ENCODE data around the gene KRTAP10-11. TPM values are rescaled to one million over a fixed set of nuclear protein-coding genes. Genes with fewer than 3 reads are reported as not detected.
"Not testable (repeated sequence)": the region's sequence is repeated elsewhere in the genome, so short reads cannot be mapped to it uniquely, and the experiment has no call there.

Gene KRTAP10-11
- total and polyA plus RNA-seq, 7 donors: not detected

DNA sequence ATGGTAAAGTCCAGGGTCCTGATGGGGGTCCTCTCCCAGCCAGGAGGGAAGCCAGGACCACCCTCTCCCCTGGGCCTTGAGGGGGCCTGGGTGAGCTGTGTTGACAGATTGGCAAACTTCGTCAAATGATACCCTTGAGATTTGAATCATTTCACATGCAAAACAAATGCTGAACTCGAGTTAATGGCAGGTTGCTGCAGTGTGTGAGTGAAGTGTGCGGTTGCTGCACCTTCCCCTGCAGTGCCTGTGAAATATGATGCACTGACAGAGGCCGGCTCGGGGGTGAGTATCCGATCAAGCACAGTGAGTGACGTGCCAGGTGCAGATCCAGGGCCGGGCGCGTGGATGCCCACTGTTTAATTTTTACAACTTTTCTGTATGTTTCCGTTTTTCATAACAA, 41.5 kb downstream of the KRTAP10-11 start:
- no peak for TF ChIP-seq CTCF (IDR thresholded peaks at IDR 0.05)
- intact Hi-C loops (cut with DNase I): no loop called here
- H3K36me3 ChIP-seq (ENCODE audit: insufficient read depth in 1 of 2, low read depth in 1 of 2): no peaks in the 10 kb centered on the region
- H3K4me3 ChIP-seq: no peak overlapping the region
- no peak for ATAC-seq
- peaks cover 0 to 39% (median 7%) of the 10 kb centered on the region in 3 donors for H3K27me3 ChIP-seq (ENCODE audit: insufficient read depth in 3 of 3, low read length in 2 of 3)
- H3K27ac ChIP-seq: no peak overlapping the region
- peaks cover 3% of the 10 kb centered on the region for H3K9me3 ChIP-seq
- DNase-seq: no peak
- H3K4me1 ChIP-seq: no peaks in the 10 kb centered on the region
- whole genome bisulfite sequencing, 3 donors: 18 to 23% (median 18%) methylated on average over 11 of the region's 11 CpGs

DNA sequence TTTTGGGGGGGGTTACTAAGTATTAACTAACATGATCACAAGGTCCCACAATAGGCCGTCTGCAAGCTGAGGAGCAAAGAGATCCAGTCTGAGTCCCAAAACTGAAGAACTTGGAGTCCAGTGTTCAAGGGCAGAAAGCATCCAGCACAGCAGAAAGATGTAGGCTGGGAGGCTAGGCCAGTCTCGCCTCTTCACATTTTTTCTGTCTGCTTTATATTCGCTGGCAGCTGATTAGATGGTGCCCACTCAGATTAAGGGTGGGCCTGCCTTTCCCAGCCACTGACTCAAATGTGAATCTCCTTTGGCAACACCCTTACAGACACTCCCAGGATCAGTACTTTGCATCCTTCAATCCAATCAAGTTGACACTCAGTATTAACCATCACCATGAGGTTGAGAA, 43.5 kb downstream of the KRTAP10-11 start:
- Histone ChIP-seq H3K27me3 (ENCODE audit: insufficient read depth in 3 of 3, low read length in 2 of 3) (peaks cover 0 to 37% (median 3%) of the 10 kb centered on the region in 3 donors), H3K9me3 (peaks cover 22% of the 10 kb centered on the region)
- H3K4me3 ChIP-seq; H3K4me1 ChIP-seq; H3K36me3 ChIP-seq (ENCODE audit: insufficient read depth in 1 of 2, low read depth in 1 of 2); DNase-seq; intact Hi-C loops (cut with DNase I); H3K27ac ChIP-seq; ATAC-seq: not testable (repeated sequence)
- 79 to 86% (median 85%) methylated on average over 3 of the region's 3 CpGs for WGBS, 3 donors

GRCh38 chr21:44691686-44692085, 45.5 kb downstream of the KRTAP10-11 start:
- Histone ChIP-seq H3K27me3 (ENCODE audit: insufficient read depth in 3 of 3, low read length in 2 of 3) (peaks cover 0 to 37% (median 3%) of the 10 kb centered on the region in 3 donors), H3K4me1 (no peaks in the 10 kb centered on the region), H3K36me3 (ENCODE audit: insufficient read depth in 1 of 2, low read depth in 1 of 2) (no peaks in the 10 kb centered on the region), H3K4me3 (no peak overlapping the region), H3K27ac (no peak overlapping the region), H3K9me3 (peaks cover 22% of the 10 kb centered on the region)
- no peak for DNase-seq
- intact Hi-C loops (cut with DNase I): no loop called here
- no peak for ATAC-seq
- no peak for TF ChIP-seq CTCF (IDR thresholded peaks at IDR 0.05)
- WGBS, 3 donors: 20 to 24% (median 23%) methylated on average over 2 of the region's 2 CpGs

DNA sequence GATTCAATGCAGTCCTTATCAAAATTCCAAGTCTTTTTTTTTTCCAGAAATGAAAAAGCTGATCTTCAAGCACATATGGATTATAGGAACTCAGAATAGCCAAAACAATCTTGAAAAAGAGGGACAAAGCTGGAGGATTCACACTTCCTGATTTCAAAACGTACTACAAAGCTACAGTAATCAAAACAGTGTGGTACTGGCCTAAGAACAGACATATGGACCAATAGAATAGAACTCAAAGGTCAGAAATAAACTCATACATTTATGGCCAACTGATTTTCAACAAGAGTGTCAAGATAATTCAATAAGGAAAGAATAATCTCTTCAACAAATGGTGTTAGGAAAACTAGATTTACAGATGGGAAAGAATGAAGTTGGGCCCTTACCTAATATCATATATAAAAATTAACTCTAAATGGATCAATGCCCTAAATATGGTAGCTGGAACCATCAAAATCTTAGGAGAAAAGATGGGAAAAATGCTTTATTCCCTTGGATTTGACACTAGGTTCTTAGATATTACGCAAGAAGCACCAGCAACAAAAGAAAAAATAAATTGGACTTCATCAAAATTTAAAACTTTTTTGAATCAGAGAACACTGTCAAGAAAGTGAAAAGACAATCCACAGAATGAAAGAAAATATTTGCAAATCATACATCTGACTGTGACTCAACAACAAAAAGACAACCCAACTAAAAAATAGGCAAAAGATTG, 46.7 kb downstream of the KRTAP10-11 start:
- WGBS, 3 donors: 49 to 50% (median 50%) methylated on average over 2 of the region's 2 CpGs
- ATAC-seq: no peak
- Histone ChIP-seq H3K4me1 (no peaks in the 10 kb centered on the region), H3K27ac (no peak overlapping the region), H3K27me3 (ENCODE audit: insufficient read depth in 3 of 3, low read length in 2 of 3) (peaks cover 0 to 33% (median 8%) of the 10 kb centered on the region in 3 donors), H3K4me3 (no peak overlapping the region), H3K9me3 (peaks cover 22% of the 10 kb centered on the region), H3K36me3 (ENCODE audit: insufficient read depth in 1 of 2, low read depth in 1 of 2) (no peaks in the 10 kb centered on the region)
- no peak for TF ChIP-seq CTCF (IDR thresholded peaks at IDR 0.05)
- DNase-seq: no peak
- intact Hi-C loops (cut with DNase I): no loop called here

GRCh38 chr21:44694776-44695175, 48.6 kb downstream of the KRTAP10-11 start:
- Histone ChIP-seq H3K27ac (no peak overlapping the region), H3K36me3 (ENCODE audit: insufficient read depth in 1 of 2, low read depth in 1 of 2) (no peaks in the 10 kb centered on the region), H3K27me3 (ENCODE audit: insufficient read depth in 3 of 3, low read length in 2 of 3) (peaks cover 5 to 37% (median 13%) of the 10 kb centered on the region in 3 donors), H3K9me3 (peaks cover 22% of the 10 kb centered on the region), H3K4me3 (no peak overlapping the region), H3K4me1 (no peaks in the 10 kb centered on the region)
- intact Hi-C loops (cut with DNase I): no loop called here
- no peak for TF ChIP-seq CTCF (IDR thresholded peaks at IDR 0.05)
- DNase-seq (no peak), ATAC-seq (no peak)
- WGBS, 3 donors: 59 to 70% (median 67%) methylated on average over 11 of the region's 11 CpGs
